Fibroblast of peridontal ligament (primary cell): Measurements from ENCODE around the gene DDX41.

Experiments used
- DNase-seq: peaks from one replicate; pipeline ENCODE4 v3.0.0-alpha.2; 2010; ENCODE audit errors: extremely low read depth

Gene DDX41

DNA sequence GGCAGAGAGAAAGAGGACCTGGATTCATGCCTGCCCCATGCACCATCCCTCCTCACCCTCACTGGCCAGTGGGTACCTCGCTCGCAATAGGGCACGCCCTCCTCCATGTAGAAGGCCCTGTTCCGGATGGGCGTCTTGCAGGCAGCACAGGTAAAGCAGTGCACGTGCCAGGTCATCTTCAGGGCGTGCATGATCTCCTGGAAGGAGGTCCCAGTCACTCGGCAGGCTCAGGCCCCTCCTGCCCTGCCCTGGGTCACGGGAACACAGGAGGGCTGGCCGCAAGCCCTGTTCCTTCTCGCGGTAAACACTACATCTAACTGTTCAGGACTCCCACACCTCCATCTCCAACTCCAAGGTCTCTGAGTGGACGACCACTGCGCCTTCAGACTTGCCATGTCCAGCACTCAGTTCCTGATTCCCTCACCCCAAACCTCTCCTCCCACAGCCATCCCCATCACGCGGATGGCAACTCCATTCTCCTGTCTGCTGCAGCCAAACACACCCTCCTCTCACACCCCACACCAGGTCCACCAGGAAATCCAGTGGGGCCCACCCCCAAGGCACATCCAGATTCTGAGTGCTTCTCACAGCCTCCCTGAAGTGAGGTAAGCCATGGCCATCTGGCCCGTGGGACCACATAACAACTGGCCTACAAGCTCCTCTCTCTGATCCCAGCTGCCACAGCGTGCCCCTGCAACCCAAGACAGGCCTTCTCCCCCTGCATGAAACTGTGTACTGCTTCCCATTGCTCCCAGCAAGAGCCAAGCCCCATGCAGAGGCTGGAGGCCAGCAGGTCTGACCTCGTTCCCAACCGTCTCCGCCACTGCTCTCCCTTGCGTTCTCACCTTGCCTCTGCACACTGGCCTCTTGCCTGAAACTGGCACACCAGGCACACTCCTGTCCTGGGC lies 32.5 kb downstream of the DDX41 start:
- DNase-seq: no peak

DNA sequence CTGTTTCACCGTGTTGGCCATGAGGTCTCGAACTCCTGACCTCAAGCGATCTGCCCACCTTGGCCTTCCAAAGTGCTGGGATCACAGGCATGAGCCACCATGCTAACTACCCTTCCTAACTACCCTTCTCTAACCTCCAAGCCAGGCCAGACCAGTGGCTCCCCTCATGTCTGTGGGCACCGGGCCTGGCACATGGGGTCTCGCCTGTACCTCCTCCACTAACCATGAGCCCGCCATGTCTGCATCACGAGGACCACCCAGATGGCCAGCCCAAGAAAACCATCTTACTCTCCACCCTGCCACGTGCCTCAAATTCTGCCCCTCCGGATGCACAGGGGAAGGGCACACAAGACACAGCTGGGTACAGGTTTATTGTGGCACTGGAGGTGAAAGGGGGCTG lies 33.7 kb downstream of the DDX41 start:
- no peak for DNase-seq

DNA sequence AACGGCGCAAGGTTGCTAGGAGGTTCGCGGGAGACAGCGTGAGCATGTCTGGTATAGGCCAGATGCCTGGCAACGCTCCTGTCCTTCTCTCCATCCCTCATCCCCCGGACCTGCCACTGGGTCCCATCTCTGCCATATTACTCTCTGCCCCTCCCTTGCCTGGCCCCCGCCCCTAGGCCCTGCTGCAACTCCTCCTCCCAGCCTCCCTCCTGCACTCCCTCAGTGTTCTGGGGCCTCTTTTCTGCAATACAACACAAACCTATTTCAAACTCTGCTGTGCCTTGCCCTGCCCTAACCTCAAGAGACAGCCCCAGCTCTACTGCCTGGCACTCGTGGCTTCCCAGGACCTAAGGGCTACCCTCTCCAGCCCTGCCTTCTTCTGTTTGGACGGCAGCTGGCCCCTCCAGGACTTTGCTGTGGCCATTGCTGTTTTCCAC lies 34.4 kb downstream of the DDX41 start:
- no peak for DNase-seq

DNA sequence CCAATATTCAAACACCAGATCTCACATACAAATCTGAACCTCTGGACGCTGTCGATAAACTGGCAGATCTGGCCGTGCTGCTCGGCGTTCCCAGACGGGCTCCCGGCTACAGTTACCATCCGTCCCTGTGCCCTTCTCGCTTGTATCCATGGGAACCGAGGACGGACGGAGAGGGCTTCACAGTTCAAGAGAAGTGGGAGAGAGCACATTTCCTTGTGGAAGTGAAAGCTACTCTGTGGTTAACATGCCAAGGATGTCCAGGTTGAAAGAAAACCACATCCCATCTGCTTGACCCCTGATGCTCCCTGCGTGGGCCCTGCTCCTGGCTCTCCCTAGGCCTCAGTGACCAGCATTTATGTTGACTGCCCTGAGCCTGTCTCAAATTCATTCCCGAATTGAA lies 37.0 kb downstream of the DDX41 start:
- no peak for DNase-seq

DNA sequence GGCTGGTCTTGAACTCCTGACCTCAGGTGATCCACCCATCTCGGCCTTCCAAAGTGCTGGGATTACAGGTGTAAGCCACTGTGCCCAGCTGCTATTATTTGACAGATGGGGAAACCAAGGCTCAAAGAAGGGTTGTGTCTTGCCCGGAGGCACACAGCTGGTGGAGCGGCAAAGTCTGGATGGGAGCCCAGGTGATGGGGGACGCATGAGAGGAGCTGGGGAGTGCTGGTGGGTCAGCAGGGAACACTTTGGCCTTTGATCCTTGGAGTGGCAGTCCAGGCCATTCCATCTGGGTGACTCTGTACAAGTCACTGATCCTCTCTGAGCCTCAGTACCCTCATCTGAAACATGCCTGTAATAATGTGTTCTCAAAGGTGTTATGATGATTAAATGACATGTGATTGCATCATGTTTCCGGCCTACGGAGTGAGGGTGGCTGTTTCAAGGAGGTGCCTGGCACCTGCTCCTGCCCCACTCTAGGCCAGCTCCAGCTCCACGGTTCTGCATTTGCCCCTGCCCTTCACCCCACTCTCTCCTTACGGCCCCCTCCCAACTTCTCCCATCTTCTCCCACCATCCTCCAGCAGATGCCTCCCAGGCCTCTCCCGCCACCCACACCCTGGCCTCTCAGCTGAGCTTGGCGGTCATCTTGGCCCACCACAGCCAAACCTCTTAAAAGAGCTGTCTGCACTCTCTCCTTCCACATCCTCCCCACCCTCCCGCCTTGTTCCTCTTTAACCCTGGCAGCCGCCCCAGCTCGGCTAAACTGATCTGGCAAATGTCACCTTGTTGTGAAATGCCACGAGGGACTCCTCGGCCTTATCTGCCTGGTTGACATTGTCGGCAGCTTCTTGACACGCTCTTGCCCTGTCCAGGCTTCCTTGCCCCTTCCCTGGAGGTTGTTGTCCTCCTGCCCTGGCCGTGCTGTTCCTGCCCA lies 37.8 kb downstream of the DDX41 start:
- DNase-seq: no peak

DNA sequence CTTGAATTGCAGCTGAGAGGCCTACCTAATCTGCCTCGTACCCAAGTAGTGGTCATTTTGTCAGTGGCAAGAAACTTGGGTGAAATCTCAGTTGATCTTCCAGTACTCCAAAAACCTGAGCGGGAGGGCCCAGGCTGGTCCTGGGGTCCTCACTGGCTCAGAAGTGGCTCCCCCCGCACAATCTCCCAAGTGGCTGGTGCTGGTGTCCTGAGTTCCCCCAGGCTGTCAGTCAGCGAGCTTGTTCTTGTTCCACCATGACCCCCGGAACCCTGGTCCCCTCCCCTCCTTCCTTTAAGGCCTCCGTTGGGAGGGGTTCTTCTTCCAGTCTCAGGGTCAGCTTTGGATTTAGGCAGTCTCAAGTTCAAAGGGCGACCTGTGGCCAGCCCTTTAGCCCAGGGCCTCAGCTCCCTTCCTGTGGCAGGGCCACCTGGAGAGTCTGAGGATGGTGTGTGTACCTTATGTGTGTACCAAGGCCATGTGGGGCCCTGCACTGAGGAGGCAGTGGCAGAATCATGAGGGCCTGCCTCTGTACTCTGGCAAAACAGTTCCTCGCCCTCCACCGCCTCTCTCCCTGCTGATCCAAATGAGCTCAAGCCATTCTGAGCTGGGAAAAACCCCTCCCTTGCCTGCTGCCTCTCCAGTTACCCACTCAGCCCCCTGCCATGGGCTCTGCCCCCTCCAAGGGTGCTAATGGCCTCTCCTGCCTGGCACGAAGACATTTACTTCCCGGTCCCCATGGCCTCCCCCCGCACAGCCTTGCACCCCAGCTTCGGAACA lies 38.9 kb downstream of the DDX41 start:
- DNase-seq: no peak

DNA sequence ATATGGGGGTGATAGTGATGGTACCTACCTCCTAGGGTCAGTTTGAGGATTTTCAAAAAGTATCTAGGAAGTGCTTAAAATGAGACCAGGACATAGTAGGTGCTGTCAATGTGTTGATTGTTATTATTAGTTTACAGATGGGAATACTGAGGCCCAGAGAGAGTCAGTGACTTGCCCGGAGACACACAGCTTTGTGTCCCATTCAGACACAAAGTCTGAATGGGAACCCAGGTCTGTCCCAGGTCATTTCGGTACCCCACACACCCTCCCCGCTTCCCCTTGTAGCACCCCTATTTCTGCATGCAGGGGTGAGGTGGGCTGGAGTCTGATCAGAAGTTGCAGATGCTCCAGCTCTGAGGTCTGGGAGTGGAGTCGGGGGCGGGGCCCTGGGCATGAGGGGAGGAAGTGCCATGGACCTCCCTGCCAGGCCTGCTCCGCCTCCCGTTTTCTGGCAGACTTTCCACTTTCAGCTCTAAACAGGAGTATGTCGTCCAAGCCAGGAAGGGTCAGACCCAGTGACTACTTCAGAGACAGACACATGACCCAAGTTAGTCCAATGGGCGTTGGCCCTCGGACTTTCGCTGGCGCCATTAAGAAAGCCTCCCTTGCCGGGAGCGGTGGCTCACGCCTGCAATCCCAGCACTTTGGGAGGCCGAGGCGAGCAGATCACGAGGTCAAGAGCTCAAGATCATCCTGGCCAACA lies 40.1 kb downstream of the DDX41 start:
- DNase-seq: peak; percentile 66

DNA sequence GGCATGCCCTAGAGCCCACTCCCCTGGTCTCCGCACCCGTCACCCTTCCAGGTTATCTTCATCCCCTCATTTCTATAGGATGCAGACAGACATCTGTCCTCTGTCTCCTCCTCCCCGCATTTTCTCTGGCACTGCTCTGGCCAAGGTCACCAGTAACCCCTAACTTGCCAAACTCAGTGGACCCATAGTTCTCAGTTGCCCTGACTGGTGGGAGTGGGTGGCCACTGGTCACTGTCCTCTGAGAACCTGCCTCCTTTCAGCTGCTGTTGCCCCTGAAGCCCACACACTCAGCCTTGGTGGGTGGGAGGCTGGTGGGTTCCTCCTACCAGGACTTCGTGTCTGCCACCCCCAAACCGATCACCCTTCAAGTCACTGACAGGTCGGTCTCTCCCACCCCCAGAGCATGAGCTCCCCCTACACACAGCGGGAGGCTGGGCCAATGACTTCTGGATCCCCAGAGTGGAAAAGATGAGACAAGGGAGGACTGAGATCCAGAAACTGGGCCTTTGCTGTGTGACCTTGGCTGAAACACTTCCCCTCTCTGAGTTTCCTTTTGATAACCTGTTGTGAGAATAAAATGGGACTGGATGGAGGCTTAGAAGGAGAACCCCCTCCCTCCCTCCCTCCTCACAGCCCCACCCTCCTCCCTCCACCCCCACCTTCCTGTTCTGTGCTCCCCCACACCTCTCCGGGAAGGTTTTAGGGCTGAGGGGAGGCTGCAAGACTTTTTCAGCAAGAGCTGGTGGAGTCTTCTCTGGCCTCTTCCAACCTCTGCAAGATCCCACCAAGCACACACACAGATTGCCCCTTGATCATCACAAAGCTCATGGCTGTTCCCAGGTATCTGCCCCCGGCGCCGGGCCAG lies 41.0 kb downstream of the DDX41 start:
- DNase-seq: no peak

DNA sequence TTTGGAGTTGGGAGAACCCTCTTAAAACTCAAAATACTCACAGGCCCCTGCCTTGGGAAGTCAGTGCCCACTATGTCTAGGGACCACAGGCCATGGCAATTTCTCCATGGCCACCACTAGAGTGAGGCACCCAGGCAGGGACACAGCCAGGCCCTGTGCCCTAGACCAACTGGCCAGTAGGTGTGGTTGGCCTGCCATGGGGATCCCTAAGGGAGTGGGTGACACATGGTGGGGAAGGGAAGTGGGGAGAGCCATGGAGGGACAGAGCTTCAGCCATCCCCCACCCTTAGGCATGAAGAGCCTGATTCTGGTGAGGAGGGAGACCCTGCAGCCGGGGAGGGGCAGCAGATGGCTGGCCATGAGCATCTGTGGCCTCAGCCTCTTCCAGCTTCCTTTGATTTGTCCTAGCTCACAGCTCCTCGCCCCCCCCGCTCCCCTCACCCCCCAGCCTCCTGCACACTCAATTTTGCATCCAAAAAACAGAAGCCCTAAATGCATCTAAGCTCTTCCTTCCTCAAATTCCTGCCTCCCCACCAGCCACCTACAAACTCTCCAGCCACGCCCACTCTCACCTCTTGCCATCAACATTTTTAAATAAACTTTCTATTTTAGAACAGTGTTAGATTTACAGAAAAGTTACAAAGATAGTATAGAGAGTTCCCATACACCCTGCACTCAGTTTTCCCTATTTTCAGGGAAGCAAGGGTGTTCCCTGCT lies 41.8 kb downstream of the DDX41 start:
- no peak for DNase-seq

DNA sequence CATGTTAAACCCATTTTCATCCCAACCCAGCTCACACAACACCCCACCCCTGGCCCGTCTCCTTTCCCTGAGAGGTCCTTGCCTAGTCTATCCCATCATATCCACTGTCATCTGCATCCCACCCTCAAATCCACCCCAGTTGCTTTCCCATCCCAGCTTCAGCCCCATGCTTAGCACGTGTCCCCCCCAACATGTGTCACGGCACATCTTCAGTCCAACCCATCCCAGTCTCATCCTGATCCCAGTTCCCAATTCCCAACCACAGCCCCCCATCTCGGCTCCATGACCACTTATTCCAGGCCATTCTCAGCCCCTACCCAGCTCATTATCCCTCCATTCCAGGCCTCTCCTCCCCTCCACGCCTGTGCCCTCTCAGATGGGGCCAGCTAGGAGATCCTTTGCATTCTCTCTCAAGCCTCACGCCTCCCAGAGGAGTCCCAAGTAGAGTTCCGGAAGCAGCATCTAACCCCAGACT lies 42.7 kb downstream of the DDX41 start:
- DNase-seq: no peak

DNA sequence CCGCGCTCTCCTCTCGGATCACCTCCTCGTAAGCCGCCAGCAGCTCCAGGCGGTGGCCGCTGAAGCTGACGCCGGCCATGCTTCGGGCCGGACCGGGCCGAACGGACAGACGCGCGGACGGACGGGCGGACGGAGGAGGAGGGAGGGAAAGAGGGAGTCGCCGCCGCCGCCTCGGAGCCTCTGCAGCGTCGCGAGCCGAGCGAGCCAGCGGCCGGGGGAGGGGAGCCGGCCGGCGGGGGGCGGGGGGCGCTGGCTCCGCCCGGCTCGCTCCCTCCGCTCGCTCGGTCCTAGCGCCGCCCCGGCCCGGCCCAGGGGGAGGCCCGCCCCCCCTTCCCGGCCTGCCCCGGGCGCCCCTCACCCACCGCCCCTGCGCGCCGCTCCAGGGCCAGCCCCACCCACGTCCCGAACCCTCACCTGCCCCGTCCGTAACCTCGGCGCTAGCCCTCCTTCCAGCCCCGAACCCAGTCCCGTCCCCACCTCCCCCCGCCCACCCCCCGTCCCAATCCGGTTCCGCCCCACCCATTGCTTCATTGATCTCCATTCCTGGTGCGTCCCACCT lies 43.2 kb downstream of the DDX41 start, which contains the start of gene DBN1:
TSS of gene DBN1 (minus strand) at position 192 of the 559 bp plus-strand sequence. CDS start at position 79, 113 bp downstream.
- no peak for DNase-seq

DNA sequence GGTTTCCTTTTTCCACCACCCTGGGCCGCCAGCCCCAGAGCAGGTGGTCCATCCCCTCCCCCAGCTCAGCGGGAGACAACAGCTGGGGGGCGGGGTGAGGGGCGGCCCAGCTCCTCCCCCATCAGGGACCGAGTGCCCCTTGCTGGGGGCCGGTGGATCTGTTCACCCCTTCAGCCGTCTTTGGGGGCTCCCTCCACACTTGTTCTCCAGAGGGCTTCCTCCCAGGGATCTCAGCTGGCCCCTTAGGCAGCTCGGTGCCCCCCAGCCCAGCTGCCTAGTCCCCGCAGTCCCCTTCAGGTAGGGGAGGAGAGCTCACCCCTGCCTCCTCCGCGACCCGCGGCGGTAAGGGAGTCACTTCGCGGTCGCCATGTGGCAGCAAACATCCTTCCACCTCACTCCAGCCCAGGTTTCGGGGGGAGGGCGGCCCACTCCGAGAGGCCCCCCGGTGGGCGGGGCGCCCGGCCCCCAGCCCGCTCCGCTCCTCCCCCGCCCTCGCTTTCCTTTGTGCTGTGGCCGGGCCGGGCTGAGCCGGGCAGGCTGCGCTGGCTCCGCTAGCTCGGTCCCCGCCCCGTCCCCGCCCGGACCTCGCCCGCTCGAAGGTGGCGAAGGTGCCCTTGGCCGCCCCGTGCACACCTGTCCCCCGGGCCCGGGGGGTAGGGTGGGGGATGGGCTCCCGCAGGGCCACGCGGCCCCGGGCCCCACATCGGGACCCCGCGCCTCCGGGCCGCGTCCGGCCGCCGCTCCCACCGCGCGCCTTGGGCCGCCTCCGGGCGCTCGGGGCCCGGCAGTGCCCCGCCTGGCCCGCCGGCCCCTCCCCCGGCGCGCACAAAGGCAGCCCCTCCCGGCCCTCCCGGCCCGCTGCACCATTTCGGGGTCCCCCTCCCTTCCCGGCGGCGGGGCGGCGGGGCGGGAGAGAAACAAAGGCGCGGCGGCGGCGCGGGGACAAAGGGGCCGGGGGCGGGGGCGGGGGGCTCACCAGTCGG lies 44.0 kb downstream of the DDX41 start:
- DNase-seq: no peak

DNA sequence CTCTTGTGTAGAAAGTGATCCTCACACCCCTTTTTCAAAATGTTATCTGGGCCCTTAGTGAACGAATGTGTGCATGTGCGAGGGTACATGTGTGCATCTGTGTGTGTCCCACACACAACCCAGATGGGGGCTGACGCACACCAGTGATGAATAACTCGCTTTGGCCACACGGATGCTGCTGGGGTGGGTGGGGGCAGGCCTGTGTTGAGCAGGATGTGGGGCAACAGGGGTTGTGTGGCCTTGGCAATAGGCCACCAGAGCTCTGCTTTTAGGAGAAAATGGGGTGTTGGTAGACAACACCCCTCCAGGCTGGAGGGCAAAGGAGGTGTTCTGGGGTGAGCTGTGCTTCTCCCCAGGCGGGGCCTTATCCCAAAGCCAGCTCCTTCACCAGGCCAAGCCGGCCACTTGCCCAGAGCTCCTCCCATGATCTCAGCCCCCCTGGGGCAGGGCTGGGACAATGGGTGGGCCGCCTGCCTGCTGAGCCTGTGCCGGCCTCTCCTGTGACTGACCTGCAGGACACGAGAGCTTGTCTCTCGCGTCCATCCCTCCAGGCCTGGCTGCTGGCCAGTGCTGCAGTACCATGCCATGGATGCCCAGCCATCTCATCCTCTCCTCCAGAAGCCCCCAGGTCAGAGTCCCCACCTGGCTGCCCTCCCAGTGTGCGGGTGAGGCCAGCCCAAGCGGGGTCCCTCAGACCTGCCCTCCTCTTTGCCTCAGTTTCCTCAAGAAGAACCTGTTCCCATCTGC lies 45.0 kb downstream of the DDX41 start:
- DNase-seq: no peak

DNA sequence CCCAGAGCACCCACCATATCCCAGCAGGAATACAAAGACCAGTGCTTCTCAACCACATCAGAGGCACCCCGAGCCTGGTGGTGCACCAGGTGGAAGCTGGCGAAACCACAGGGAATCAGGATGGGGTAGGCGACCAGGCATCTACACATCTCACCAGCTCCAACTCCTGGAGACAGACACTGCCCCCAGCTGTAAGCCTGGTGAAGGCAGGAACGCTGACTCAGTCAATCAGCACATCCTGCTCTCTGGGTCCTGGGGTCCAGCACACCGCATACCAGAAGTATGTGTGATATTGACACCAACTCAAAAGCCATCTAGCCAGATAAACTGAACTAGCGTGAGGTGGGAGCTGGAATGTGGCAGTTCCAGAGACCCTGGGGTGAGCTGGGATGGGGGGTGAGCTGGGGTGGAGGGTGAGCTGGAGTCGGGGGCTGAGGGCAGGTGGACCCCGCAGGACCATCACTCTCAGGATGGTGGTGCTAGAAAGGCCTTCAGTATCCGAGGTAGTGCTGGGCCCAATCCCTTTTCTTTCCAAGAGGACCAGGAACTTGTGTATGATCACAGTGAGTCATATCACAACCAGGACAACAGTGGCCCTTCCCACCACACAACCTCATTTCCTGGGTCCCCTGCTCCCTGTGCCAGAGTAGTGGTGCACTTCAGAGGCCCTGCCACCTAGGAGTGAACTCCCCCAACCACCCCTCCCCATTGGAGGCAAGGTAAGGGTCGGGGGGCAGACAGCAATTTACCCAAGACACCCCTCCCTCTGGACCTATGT lies 45.8 kb downstream of the DDX41 start:
- DNase-seq: no peak

DNA sequence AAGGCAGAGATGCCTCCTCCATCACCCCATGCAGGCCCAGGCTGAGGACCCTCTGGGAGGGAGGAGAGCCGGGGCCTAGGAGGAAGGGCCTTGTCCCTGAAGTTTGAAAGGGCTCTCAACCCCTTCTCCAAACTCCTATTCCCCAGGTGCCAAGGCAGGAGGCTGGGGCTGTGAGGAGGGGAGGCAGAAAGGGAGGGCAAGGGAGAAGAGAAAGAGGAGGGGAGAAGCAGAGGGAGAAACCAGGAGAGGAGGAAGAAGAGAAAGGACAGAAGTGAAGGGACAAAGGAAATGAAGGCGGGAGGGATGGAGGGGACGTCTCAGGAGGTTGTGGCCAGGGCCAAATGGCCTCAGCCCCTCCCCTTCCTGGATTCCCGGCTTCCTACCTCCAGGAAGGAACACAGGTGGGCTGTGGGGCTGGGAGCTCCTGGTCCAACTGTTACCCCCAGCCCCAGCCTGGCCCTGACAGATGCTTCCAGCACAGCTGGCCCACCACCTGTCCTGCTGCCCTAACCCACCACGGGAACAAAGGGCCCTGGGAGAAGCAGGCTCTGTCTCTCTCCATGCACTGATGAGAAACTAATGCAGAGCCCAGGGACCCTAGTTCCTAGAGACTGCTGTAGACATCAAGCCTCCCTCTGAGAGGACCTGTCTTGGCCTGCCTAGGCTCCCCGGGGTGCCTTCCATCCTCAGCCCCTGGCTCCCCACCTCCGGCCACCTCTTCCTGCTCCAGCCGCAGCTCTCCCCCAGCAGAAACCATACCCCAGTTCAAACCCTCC lies 46.8 kb downstream of the DDX41 start:
- DNase-seq: no peak
